ENCODE measurements around the gene CNFN. TPM values are rescaled to one million over a fixed set of nuclear protein-coding genes. Genes with fewer than 3 reads are reported as not detected.

CNFN gene
- total RNA-seq, 1 experiment from 2014 or later: not detected

DNA sequence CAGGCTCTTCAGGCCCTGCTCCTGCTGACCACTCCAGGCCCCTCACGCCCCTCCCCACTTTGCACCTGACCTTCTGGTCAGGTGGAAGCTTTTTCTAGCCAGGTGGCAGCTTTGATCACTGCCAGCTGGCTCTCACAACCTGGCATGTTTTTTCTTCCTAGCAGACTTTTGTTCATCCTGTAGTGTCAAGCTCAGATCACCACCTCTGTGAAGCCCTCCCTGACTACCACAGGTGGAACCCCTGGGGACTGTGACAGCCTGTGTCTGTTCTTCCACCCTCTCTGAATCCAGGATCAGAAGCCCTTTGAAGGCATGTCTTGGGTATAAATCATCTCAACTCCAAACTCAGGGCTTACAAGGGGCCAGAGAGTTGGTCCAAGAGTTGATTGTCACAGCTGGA, 10.3 kb upstream of the CNFN start:
- peaks cover 12% of the 10 kb centered on the region for H3K27me3 ChIP-seq
- H3K36me3 ChIP-seq: no peaks in the 10 kb centered on the region
- no peaks in the 10 kb centered on the region for H3K9me3 ChIP-seq (replicated peaks)
- H3K27ac ChIP-seq: no peak overlapping the region
- DNase-seq: no peak
- no peak overlapping the region for H3K4me3 ChIP-seq
- H3K4me1 ChIP-seq: 0 out of 2 replicates have a peak, but pooled peaks cover 3% of the 10 kb centered on the region

- peak overlapping the region; percentile 66 for H3K4me3 ChIP-seq
- no peak for DNase-seq
- H3K27ac ChIP-seq: no peak overlapping the region
- H3K36me3 ChIP-seq: no peaks in the 10 kb centered on the region
- H3K9me3 ChIP-seq (replicated peaks): no peaks in the 10 kb centered on the region
- 0 out of 2 replicates have a peak, but pooled peaks cover 3% of the 10 kb centered on the region for H3K4me1 ChIP-seq
- peaks cover 7% of the 10 kb centered on the region for H3K27me3 ChIP-seq
Observed at GRCh38 chr19:42397263-42398166, 7.4 kb upstream of the CNFN start.

DNA sequence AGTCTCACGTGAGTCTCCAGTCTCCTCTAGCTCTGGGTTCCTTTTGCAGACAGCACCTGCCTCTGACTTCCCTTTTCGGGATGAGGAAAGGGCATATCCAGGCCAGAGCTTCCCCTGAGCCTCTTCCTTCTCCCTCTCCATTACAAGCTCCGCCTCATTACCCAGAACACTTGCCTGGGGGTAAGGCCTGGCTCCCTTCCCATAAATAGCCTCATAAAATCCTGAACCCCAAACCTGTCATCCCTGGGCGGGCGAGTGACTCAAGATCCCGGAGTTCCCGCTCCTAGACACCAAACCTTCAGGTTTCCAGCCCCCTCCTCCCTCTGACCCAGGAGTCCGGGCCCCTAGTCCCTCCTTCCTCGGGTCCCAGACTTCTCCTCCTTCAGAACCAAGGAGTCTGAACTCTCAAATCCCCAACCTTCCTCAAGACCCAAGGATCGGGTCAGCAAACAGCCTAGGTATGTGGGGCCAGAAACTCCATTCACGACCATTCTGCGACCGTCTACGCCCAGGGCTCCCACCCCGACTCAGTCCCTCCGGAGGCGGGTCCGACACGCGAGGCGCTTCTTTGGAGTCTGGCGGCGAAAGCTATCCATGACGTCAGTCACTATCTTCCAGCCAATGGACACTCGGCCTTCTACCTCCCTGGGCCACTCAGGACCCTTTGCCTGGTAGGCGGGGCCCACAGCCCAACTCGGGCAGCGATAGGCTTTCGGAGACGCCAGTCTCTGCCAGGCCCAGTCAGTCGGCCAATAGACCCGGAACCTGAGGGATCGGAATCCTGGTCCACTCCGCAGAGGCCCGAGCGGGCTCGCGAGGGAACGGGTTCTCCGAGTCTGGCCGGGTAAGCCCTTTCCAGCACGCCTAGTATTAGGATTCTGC, 6.5 kb upstream of the CNFN start:
- H3K36me3 ChIP-seq: no peaks in the 10 kb centered on the region
- DNase-seq: peak; percentile 98 to 99

DNA sequence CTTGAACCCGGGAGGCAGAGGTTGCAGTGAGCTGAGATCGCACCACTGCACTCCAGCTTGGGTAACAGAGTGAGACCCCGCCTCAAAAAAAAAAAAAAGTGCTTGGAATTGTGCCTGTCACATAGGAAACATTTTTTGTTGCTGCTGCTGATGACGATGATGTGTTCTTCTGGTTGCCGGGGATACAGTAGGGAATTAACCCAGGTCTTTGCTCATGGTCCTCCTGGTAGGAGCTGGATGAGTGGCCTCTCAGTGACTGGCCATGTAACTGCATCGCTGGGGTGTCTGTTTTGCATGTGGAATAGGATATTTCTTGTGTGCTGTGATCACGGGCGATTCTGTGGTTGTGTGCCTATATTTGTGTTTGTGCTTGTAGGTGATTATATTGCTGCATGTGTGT, 4.7 kb upstream of the CNFN start:
- Histone ChIP-seq H3K36me3 (no peaks in the 10 kb centered on the region), H3K9me3 (replicated peaks) (no peaks in the 10 kb centered on the region), H3K4me1 (0 out of 2 replicates have a peak, but pooled peaks cover 3% of the 10 kb centered on the region)

More for the DNA sequence above, 6.5 kb upstream of the CNFN start:
- Histone ChIP-seq H3K27ac (peak overlapping the region; percentile 40), H3K27me3 (no peaks in the 10 kb centered on the region; the same call in none of the 2 replicates), H3K4me1 (0 out of 2 replicates have a peak, but pooled peaks cover 3% of the 10 kb centered on the region), H3K4me3 (peak overlapping the region; percentile 66), H3K9me3 (replicated peaks) (no peaks in the 10 kb centered on the region)

DNA sequence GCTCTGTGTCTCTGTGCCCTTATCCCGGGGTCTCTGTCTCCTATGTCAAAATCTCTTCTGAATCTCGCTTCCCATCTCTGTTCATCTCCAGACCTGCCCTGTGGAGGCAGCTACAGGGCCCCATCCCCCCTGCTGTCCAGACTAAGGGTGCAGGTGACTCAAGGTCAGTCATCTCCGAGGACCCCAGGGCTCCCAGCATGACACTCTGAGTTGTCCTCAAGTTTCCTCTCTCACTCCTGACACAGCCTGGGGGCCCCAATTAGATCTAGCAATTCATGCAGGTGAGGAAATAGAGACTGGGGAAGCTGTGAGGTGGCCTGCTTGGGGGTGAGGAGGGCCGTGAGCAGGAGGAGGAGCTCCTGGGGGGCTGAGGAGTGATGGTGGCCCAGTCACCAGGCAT, 2.1 kb upstream of the CNFN start:
- no peak for DNase-seq
- Histone ChIP-seq H3K27ac (no peak overlapping the region), H3K4me3 (no peak overlapping the region), H3K9me3 (replicated peaks) (no peaks in the 10 kb centered on the region), H3K27me3 (peaks cover 3% of the 10 kb centered on the region), H3K36me3 (no peaks in the 10 kb centered on the region), H3K4me1 (0 out of 2 replicates have a peak, but pooled peaks cover 3% of the 10 kb centered on the region)

More for the DNA sequence above, 4.7 kb upstream of the CNFN start:
- Histone ChIP-seq H3K4me3 (no peak overlapping the region), H3K27me3 (peaks cover 3% of the 10 kb centered on the region), H3K27ac (no peak overlapping the region)
- no peak for DNase-seq

DNA sequence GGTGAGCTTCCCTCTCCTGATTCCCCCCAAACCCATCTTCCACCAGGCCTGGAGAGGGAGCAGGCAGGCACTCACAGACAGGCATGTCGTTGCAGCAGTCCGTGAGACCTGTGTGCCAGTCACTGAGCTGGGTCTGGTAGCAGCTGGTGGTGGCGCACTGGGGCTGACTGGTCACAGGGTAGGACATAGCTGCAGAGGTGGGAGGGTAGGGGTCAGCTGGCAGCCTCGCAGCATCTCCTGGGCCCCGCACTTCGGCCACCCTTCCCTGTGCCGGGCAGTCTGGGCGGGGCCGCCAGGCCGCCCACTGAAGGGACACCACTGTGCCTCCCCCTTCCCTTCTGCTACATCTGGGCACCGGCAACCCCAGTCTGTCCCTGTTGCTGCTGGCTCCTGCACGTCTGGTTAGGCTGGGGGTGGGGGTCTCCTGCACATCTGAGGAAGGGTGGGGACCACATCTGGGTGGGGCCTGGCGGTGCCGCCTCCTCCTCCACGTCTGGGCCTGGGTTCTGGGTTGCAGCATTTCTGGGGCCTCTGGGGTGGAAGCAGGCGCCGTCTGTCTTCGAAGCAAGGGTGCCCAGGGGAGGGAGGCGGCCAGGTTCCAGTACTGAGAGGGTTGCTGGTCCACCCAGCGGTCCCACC, 1.1 kb downstream of the CNFN start:
- Histone ChIP-seq H3K27me3 (peaks cover 3% of the 10 kb centered on the region), H3K4me3 (no peak overlapping the region), H3K4me1 (no peaks in the 10 kb centered on the region), H3K9me3 (replicated peaks) (no peaks in the 10 kb centered on the region), H3K36me3 (no peaks in the 10 kb centered on the region), H3K27ac (no peak overlapping the region)
- no peak for DNase-seq

DNA sequence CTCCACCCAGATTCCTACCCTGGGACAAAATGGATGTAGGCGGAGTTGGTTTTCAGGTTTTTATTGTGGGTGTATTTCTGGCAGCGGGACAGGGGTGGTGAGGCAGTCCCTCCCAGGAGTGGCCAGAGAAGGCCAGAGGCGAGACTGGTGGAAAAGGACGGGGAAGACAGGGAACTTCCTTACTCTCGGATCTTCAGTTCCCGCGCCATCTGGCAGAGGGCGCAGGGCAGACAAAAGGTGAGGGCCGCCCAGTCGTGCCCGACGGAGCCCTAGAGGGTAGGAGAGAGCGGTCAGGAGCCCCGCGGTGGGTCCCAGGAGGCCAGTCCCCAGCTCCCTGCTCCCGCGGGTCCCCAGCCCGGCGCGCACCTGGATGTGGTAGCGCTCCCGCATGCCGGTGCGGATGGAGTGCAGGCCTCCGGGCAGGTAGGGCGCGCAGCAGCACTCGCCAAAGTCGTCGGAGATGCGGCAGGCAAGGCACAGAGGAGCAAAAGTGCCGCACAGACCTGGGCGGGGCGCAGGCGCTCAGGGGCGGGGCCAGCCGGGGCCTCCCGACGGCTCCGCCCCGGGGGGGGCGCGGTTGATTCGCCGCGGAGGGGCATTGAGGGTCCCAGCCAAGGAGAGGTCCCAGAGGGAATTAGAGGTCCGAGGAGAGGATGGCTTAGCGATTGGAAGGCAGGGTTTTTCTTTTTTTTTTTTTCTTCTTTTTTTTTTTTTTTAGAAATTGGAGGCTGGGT, 3.0 kb downstream of the CNFN start:
- H3K27me3 ChIP-seq: peaks cover 3% of the 10 kb centered on the region
- DNase-seq: no peak
- H3K4me1 ChIP-seq: no peaks in the 10 kb centered on the region

GRCh38 chr19:42380155-42380554, 9.9 kb downstream of the CNFN start:
- Histone ChIP-seq H3K9me3 (replicated peaks) (no peaks in the 10 kb centered on the region), H3K4me3 (no peak overlapping the region), H3K36me3 (no peaks in the 10 kb centered on the region), H3K27ac (no peak overlapping the region), H3K4me1 (no peaks in the 10 kb centered on the region), H3K27me3 (no peaks in the 10 kb centered on the region)
- no peak for DNase-seq

More for the DNA sequence above, 3.0 kb downstream of the CNFN start:
- no peaks in the 10 kb centered on the region for H3K9me3 ChIP-seq (replicated peaks)
- H3K36me3 ChIP-seq: no peaks in the 10 kb centered on the region
- H3K4me3 ChIP-seq: no peak overlapping the region
- H3K27ac ChIP-seq: no peak overlapping the region

DNA sequence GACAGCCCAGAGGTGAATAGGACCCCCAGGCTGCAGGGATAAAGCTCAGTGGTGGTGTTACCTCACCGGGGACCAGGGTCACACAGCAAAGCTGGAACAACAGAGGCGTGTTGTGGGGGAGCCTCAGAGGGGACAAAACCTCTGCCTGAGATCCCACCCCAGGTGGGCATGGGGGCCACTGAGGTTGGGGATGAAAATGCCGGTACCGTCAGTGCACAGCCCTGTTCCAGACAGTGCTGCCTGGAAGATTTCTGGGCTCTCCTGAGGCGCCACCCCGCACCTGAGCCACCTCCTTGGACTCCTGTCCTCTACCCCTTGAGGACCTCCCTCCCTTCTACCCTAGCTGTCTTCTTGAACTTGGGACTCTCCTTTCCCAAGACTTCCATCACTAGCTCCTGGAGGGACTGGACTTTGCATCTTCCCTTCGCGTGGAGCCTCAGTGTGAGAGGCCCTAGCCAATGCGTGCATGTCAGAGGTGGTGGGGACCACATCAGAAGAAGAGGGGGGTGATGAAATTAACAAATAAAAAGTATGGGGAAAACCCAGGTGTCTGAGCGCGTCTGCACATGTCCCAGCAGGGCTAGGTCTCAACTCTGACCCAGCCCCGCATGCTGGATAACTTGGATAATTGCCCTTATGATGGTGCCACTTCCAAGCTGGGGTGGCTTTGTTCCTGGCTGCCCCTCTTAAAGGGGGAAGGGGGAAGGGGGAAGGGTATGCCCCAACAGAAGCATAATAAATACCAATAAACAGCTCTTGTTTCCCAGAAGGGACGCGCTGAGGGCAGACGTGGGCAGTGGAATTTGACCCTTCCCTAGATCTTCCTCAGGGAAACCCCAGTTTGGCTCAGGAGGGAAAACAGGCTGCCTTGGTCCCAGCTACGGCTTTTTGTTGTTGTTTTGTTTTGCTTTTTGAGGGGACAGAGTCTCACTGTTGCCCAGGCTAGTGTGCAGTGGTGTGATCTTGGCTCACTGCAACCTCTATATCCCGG, 11.6 kb downstream of the CNFN start:
- Histone ChIP-seq H3K9me3 (replicated peaks) (no peaks in the 10 kb centered on the region), H3K27ac (no peak overlapping the region), H3K27me3 (no peaks in the 10 kb centered on the region), H3K36me3 (no peaks in the 10 kb centered on the region), H3K4me3 (no peak overlapping the region), H3K4me1 (no peaks in the 10 kb centered on the region)
- DNase-seq: no peak

GRCh38 chr19:42376177-42376555, 13.9 kb downstream of the CNFN start:
- H3K4me3 ChIP-seq: no peak overlapping the region
- no peaks in the 10 kb centered on the region for H3K27me3 ChIP-seq
- H3K4me1 ChIP-seq: no peaks in the 10 kb centered on the region
- H3K27ac ChIP-seq: no peak overlapping the region
- no peak for DNase-seq
- H3K9me3 ChIP-seq (replicated peaks): no peaks in the 10 kb centered on the region
- no peaks in the 10 kb centered on the region for H3K36me3 ChIP-seq

- Histone ChIP-seq H3K4me3 (no peak overlapping the region), H3K36me3 (no peaks in the 10 kb centered on the region), H3K4me1 (no peaks in the 10 kb centered on the region), H3K27me3 (no peaks in the 10 kb centered on the region), H3K9me3 (replicated peaks) (no peaks in the 10 kb centered on the region), H3K27ac (no peak overlapping the region)
- DNase-seq: no peak
Observed at GRCh38 chr19:42375415-42376176, 14.5 kb downstream of the CNFN start.

- no peak for DNase-seq
- Histone ChIP-seq H3K9me3 (replicated peaks) (no peaks in the 10 kb centered on the region), H3K4me1 (peaks cover 4% of the 10 kb centered on the region; the same call in 1 of the 2 replicates), H3K27me3 (no peaks in the 10 kb centered on the region), H3K4me3 (no peak overlapping the region), H3K27ac (no peak overlapping the region), H3K36me3 (no peaks in the 10 kb centered on the region)
Observed at GRCh38 chr19:42374826-42375376, 15.2 kb downstream of the CNFN start.
